Inflammatory macrophage treated with lipopolysaccharide for 1 hour (primary cell): ENCODE measurements around the gene TBC1D1.

ENCODE experiments used
- DNase-seq, 2 donors: peaks; one replicate each; pipeline ENCODE4 v3.0.0-alpha.2; 2020 to 2022

Gene TBC1D1

GRCh38 chr4:38133711-38134480 is 243.0 kb downstream of the TBC1D1 start:
- DNase-seq: no peak

GRCh38 chr4:38135201-38135600 is 244.3 kb downstream of the TBC1D1 start:
- no peak for DNase-seq

- no peak for DNase-seq
These were observed 245.7 kb downstream of the TBC1D1 start for GRCh38 chr4:38136604-38137003.

GRCh38 chr4:38137080-38137479 is 246.2 kb downstream of the TBC1D1 start:
- no peak for DNase-seq

GRCh38 chr4:38138363-38138762 is 247.5 kb downstream of the TBC1D1 start:
- DNase-seq: no peak

GRCh38 chr4:38139187-38139586 is 248.3 kb downstream of the TBC1D1 start:
- DNase-seq: no peak

GRCh38 chr4:38140643-38141203 is 249.8 kb downstream of the TBC1D1 start:
- DNase-seq: no peak

- no peak for DNase-seq
These were observed 251.1 kb downstream of the TBC1D1 start for GRCh38 chr4:38141808-38142500.

GRCh38 chr4:38144031-38144430 is 253.1 kb downstream of the TBC1D1 start:
- DNase-seq: no peak

GRCh38 chr4:38145033-38145678 is 254.3 kb downstream of the TBC1D1 start:
- no peak for DNase-seq

GRCh38 chr4:38145741-38146140 is 254.9 kb downstream of the TBC1D1 start:
- no peak for DNase-seq

GRCh38 chr4:38146383-38146782 is 255.5 kb downstream of the TBC1D1 start:
- no peak for DNase-seq

- no peak for DNase-seq
These were observed 258.6 kb downstream of the TBC1D1 start for GRCh38 chr4:38149472-38149996.

- DNase-seq: no peak
These were observed 259.2 kb downstream of the TBC1D1 start for GRCh38 chr4:38149997-38150671.

GRCh38 chr4:38150766-38151165 is 259.9 kb downstream of the TBC1D1 start:
- DNase-seq: no peak

- DNase-seq: no peak
These were observed 261.0 kb downstream of the TBC1D1 start for GRCh38 chr4:38151873-38152272.

- DNase-seq: no peak
These were observed 261.4 kb downstream of the TBC1D1 start for GRCh38 chr4:38152305-38152704.

GRCh38 chr4:38152721-38153386 is 262.0 kb downstream of the TBC1D1 start:
- DNase-seq: no peak

- DNase-seq: peak in 1 of 2 donors; percentile 44
These were observed 262.5 kb downstream of the TBC1D1 start for GRCh38 chr4:38153387-38153760.

- DNase-seq: no peak
These were observed 263.4 kb downstream of the TBC1D1 start for GRCh38 chr4:38154252-38154651.

GRCh38 chr4:38154681-38155588 is 264.1 kb downstream of the TBC1D1 start:
- no peak for DNase-seq
